ENCODE data around the gene TBX2. TPM values are rescaled to one million over a fixed set of nuclear protein-coding genes. Genes with fewer than 3 reads are reported as not detected.
A peak's percentile ranks its signal among the peaks of the same experiment; 100 is the strongest.

TBX2 gene
- total and polyA plus RNA-seq, 2 of the 13 experiments (the other 11 are each of a cell fraction or from before 2014, with no cell fraction given), result 2.8 to 15.3 TPM

DNA sequence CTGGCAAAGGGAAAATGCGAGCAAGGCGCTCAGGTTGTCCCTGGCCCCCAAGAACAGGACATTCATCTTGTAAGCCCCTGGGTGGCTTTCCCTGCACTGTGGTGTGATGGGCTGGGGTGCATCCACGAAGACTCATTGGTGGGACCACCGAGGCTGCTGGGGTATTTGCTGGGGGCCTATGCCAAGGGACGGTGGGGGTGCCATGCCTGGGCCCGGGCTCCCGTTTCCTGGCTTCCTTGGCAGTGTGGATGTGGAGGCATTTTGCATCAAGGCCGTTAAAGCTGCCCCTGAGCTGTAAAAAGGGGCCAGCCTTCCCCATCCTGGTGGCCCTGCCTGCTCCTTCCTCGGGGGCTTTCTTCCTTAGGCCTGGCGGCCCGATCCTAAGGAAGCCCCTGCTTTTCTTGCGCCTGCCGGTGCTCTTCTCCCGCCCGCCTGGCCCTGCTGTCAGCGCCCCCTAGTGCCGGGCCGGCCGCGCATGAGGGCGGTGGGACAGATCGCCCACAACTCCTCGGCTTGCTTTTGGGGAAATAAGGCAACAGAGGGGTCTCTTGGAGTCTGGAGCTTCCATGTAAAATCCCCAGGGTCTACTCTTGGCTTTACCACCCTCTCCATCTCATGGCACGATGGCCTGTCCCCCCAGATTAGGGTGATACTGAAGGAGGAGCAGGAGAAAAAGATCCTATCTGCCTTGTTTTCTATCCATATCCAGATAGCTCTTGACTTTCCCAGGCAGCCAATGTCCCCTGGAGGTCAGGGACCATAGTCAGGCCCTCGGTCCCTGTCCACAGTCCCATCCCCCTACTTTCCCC, 9.8 kb upstream of the TBX2 start (continued):
- TF ChIP-seq, protein P1, sequence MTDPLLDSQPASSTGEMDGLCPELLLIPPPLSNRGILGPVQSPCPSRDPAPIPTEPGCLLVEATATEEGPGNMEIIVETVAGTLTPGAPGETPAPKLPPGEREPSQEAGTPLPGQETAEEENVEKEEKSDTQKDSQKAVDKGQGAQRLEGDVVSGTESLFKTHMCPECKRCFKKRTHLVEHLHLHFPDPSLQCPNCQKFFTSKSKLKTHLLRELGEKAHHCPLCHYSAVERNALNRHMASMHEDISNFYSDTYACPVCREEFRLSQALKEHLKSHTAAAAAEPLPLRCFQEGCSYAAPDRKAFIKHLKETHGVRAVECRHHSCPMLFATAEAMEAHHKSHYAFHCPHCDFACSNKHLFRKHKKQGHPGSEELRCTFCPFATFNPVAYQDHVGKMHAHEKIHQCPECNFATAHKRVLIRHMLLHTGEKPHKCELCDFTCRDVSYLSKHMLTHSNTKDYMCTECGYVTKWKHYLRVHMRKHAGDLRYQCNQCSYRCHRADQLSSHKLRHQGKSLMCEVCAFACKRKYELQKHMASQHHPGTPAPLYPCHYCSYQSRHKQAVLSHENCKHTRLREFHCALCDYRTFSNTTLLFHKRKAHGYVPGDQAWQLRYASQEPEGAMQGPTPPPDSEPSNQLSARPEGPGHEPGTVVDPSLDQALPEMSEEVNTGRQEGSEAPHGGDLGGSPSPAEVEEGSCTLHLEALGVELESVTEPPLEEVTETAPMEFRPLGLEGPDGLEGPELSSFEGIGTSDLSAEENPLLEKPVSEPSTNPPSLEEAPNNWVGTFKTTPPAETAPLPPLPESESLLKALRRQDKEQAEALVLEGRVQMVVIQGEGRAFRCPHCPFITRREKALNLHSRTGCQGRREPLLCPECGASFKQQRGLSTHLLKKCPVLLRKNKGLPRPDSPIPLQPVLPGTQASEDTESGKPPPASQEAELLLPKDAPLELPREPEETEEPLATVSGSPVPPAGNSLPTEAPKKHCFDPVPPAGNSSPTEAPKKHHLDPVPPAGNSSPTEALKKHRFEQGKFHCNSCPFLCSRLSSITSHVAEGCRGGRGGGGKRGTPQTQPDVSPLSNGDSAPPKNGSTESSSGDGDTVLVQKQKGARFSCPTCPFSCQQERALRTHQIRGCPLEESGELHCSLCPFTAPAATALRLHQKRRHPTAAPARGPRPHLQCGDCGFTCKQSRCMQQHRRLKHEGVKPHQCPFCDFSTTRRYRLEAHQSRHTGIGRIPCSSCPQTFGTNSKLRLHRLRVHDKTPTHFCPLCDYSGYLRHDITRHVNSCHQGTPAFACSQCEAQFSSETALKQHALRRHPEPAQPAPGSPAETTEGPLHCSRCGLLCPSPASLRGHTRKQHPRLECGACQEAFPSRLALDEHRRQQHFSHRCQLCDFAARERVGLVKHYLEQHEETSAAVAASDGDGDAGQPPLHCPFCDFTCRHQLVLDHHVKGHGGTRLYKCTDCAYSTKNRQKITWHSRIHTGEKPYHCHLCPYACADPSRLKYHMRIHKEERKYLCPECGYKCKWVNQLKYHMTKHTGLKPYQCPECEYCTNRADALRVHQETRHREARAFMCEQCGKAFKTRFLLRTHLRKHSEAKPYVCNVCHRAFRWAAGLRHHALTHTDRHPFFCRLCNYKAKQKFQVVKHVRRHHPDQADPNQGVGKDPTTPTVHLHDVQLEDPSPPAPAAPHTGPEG (CRISPR knock-in tag; IDR thresholded peaks at IDR 0.05), result peak; percentile 69
- 0 out of 2 replicates have a peak, but pooled peaks have one; percentile 14 for TF ChIP-seq DPF2 (CRISPR knock-in tag; IDR thresholded peaks at IDR 0.05; ENCODE audit: borderline replicate concordance, low read depth)
- peak; percentile 27; the same call in 1 of the 2 replicates for TF ChIP-seq ZNF607 (CRISPR knock-in tag; IDR thresholded peaks at IDR 0.05; ENCODE audit: borderline replicate concordance)
- no peak for TF ChIP-seq ELF4 (CRISPR knock-in tag; IDR thresholded peaks at IDR 0.05; ENCODE audit: borderline replicate concordance)
- TF ChIP-seq, protein P2, sequence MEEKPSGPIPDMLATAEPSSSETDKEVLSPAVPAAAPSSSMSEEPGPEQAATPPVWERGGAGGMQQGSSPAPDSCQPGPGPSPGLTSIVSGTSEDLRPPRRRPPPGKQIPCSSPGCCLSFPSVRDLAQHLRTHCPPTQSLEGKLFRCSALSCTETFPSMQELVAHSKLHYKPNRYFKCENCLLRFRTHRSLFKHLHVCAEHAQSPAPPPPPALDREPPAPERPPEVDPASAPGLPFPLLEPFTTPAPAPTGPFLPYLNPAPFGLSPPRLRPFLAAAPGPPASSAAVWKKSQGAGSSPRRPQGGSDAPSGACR (CRISPR knock-in tag; IDR thresholded peaks at IDR 0.05), result 0 out of 2 replicates have a peak, but pooled peaks have one; percentile 76
- TF ChIP-seq, protein P3, sequence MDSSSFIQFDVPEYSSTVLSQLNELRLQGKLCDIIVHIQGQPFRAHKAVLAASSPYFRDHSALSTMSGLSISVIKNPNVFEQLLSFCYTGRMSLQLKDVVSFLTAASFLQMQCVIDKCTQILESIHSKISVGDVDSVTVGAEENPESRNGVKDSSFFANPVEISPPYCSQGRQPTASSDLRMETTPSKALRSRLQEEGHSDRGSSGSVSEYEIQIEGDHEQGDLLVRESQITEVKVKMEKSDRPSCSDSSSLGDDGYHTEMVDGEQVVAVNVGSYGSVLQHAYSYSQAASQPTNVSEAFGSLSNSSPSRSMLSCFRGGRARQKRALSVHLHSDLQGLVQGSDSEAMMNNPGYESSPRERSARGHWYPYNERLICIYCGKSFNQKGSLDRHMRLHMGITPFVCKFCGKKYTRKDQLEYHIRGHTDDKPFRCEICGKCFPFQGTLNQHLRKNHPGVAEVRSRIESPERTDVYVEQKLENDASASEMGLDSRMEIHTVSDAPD (CRISPR knock-in tag; IDR thresholded peaks at IDR 0.05), result no peak
- no peak for TF ChIP-seq RARA (CRISPR knock-in tag; IDR thresholded peaks at IDR 0.05)
- TF ChIP-seq PHF21A (CRISPR knock-in tag; IDR thresholded peaks at IDR 0.05), result no peak
- TF ChIP-seq, protein P4, sequence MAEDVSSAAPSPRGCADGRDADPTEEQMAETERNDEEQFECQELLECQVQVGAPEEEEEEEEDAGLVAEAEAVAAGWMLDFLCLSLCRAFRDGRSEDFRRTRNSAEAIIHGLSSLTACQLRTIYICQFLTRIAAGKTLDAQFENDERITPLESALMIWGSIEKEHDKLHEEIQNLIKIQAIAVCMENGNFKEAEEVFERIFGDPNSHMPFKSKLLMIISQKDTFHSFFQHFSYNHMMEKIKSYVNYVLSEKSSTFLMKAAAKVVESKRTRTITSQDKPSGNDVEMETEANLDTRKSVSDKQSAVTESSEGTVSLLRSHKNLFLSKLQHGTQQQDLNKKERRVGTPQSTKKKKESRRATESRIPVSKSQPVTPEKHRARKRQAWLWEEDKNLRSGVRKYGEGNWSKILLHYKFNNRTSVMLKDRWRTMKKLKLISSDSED (CRISPR knock-in tag; IDR thresholded peaks at IDR 0.05), result no peak
- peak; percentile 31; the same call in 1 of the 2 replicates for TF ChIP-seq ZNF616 (CRISPR knock-in tag; IDR thresholded peaks at IDR 0.05; ENCODE audit: low read depth)
- no peak for TF ChIP-seq ATF7-NPFF (CRISPR knock-in tag; IDR thresholded peaks at IDR 0.05; ENCODE audit: low read depth)
- peak; percentile 51; the same call in 1 of the 2 replicates for TF ChIP-seq FOXC1 (CRISPR knock-in tag; IDR thresholded peaks at IDR 0.05; ENCODE audit: borderline replicate concordance)
- peak; percentile 82; the same call in 1 of the 2 replicates for TF ChIP-seq CBX5 (CRISPR knock-in tag; IDR thresholded peaks at IDR 0.05; ENCODE audit: borderline replicate concordance)
- TF ChIP-seq U2AF1 (optimal IDR thresholded peaks at IDR 0.05; ENCODE audit: low read depth, low read length), result peak; percentile 45
- no peak for TF ChIP-seq CC2D1A (CRISPR knock-in tag; IDR thresholded peaks at IDR 0.05)
- no peak for TF ChIP-seq NR2F2 (IDR thresholded peaks at IDR 0.05; ENCODE audit: borderline replicate concordance, low read depth)
- no peak for TF ChIP-seq YEATS4 (CRISPR knock-in tag; IDR thresholded peaks at IDR 0.05; ENCODE audit: borderline replicate concordance)
- TF ChIP-seq SNAI1 (CRISPR knock-in tag; IDR thresholded peaks at IDR 0.05; ENCODE audit: borderline replicate concordance), result 0 out of 2 replicates have a peak, but pooled peaks have one; percentile 38
- TF ChIP-seq ZNF557 (CRISPR knock-in tag; IDR thresholded peaks at IDR 0.05), result no peak
- TF ChIP-seq ZNF350 (CRISPR knock-in tag; IDR thresholded peaks at IDR 0.05; ENCODE audit: borderline replicate concordance, low read depth), result peak; percentile 77
